Sigmoid colon (tissue), 4 donors: ENCODE results near the gene PRXL2B.

Source experiments
- EP300 ChIP-seq, 4 donors: sonication (generic); formaldehyde crosslinking; IDR thresholded peaks; one replicate each; pipeline ENCODE4 v1.6.1; 2017; ENCODE audit warnings: antibody characterized with exemption in 4 of 4
- POLR2AphosphoS5 ChIP-seq, 4 donors: sonication (generic); formaldehyde crosslinking; IDR thresholded peaks; one replicate each; pipeline ENCODE4 v1.6.1; 2017; ENCODE audit warnings: antibody characterized with exemption in 4 of 4

- TF ChIP-seq POLR2AphosphoS5 (IDR thresholded peaks at IDR 0.05) (no peak), EP300 (IDR thresholded peaks at IDR 0.05) (no peak)
Measured at GRCh38 chr1:2611621-2612437, 25.3 kb downstream of the PRXL2B start.
